DND-41 (cell line): ENCODE results near the gene PAAF1.

Experiments used
- ATAC-seq: fragments of 200-7000 bp; cut with Tn5 transposase; 3 replicates; pipeline ENCODE4 v1.9.1; 2021; ENCODE audit warnings: low read depth; ENCODE audit not compliant: insufficient read depth
- DNase-seq: peaks from one replicate; pipeline ENCODE4 v3.0.0-alpha.2; 2020
- H2AFZ ChIP-seq: 2 replicates; pipeline ENCODE4 v1.6.0; 2012; ENCODE audit warnings: low read depth, low read length
- H3K27ac ChIP-seq: 2 replicates; pipeline ENCODE4 v1.5.1; 2012; ENCODE audit warnings: low read length, inconsistent platforms
- H3K27me3 ChIP-seq: fragments of 200-600 bp; sonication (generic); 2 replicates; pipeline ENCODE4 v1.6.0; 2012; ENCODE audit warnings: low read length, mild to moderate bottlenecking, inconsistent platforms; ENCODE audit not compliant: insufficient read depth, poor library complexity
- H3K36me3 ChIP-seq: 2 replicates; pipeline ENCODE4 v1.5.1; 2012; ENCODE audit warnings: low read length, inconsistent platforms; ENCODE audit not compliant: insufficient read depth
- H3K4me1 ChIP-seq: 2 replicates; pipeline ENCODE4 v1.5.1; 2012; ENCODE audit warnings: mild to moderate bottlenecking, low read length; ENCODE audit not compliant: insufficient read depth
- H3K4me2 ChIP-seq: 2 replicates; pipeline ENCODE4 v1.6.0; 2012; ENCODE audit warnings: mild to moderate bottlenecking, moderate library complexity, low read length, inconsistent platforms; ENCODE audit not compliant: insufficient read depth
- H3K4me3 ChIP-seq, 2 experiments: fragments of 200-600 bp in 1 of 2; shearing (Covaris generic) in 1 of 2; 2 replicates each; pipeline ENCODE4 v1.5.1; 2012 to 2016; ENCODE audit warnings: inconsistent platforms in 2 of 2, low read length in 2 of 2, mild to moderate bottlenecking in 2 of 2, low read depth in 1 of 2, moderate library complexity in 1 of 2
- H3K79me2 ChIP-seq: 2 replicates; pipeline ENCODE4 v1.6.0; 2012; ENCODE audit warnings: low read length, inconsistent platforms; ENCODE audit not compliant: insufficient read depth
- H3K9ac ChIP-seq: 2 replicates; pipeline ENCODE4 v1.6.0; 2012; ENCODE audit warnings: low read depth, mild to moderate bottlenecking, inconsistent platforms, low read length, moderate library complexity
- H3K9me3 ChIP-seq: 2 replicates; pipeline ENCODE4 v1.5.1; 2012; ENCODE audit warnings: low read length, moderate library complexity, mild to moderate bottlenecking, inconsistent platforms; ENCODE audit not compliant: insufficient read depth, severe bottlenecking
- H4K20me1 ChIP-seq: 2 replicates; pipeline ENCODE4 v1.6.0; 2012; ENCODE audit warnings: low read length; ENCODE audit not compliant: insufficient read depth
- EZH2 ChIP-seq: IDR thresholded peaks from 3 replicates; pipeline ENCODE4 v1.6.1; 2012; ENCODE audit warnings: borderline replicate concordance, low read depth, mild to moderate bottlenecking, moderate library complexity, low read length, inconsistent platforms; ENCODE audit not compliant: severe bottlenecking
- TF ChIP-seq, protein P1 (sequence below): IDR thresholded peaks from 2 replicates; pipeline ENCODE4 v1.5.1; 2012; ENCODE audit warnings: borderline replicate concordance, low read length, moderate library complexity, mild to moderate bottlenecking; ENCODE audit not compliant: poor library complexity, severe bottlenecking; ENCODE audit errors: extremely low read depth

Gene PAAF1

DNA sequence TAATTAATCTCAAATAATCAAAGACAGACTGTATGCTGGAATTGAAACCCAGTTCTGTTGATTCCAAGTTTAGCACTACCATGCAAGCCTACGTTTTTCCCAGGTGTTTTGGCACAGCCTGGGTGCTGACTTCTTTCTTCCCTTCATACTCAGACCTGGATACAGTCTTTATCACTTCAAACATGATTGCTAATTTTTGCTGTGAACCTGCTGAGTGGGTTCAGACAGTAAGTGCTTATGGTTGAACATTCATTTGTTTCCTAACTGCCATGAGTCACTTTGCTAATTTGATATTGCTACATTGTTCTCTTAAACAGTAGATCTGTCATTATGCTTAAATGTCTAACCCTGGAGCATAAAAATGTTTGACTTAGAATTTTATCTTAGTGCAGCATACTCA is 12.2 kb downstream of the PAAF1 start:
- no peak for TF ChIP-seq EZH2
- TF ChIP-seq, protein P1, sequence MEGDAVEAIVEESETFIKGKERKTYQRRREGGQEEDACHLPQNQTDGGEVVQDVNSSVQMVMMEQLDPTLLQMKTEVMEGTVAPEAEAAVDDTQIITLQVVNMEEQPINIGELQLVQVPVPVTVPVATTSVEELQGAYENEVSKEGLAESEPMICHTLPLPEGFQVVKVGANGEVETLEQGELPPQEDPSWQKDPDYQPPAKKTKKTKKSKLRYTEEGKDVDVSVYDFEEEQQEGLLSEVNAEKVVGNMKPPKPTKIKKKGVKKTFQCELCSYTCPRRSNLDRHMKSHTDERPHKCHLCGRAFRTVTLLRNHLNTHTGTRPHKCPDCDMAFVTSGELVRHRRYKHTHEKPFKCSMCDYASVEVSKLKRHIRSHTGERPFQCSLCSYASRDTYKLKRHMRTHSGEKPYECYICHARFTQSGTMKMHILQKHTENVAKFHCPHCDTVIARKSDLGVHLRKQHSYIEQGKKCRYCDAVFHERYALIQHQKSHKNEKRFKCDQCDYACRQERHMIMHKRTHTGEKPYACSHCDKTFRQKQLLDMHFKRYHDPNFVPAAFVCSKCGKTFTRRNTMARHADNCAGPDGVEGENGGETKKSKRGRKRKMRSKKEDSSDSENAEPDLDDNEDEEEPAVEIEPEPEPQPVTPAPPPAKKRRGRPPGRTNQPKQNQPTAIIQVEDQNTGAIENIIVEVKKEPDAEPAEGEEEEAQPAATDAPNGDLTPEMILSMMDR, result no peak
- H3K79me2 ChIP-seq, result no peaks in the 10 kb centered on the region
- H3K36me3 ChIP-seq, result peaks cover 29% of the 10 kb centered on the region
- H3K9me3 ChIP-seq, result no peaks in the 10 kb centered on the region
- no peak for DNase-seq
- no peaks in the 10 kb centered on the region for H4K20me1 ChIP-seq
- no peak overlapping the region for H2AFZ ChIP-seq
- no peak overlapping the region for H3K4me3 ChIP-seq
- H3K27me3 ChIP-seq, result no peaks in the 10 kb centered on the region
- no peak overlapping the region for H3K9ac ChIP-seq
- ATAC-seq, result no peak
- H3K4me1 ChIP-seq, result no peaks in the 10 kb centered on the region
- no peak overlapping the region for H3K27ac ChIP-seq
- H3K4me2 ChIP-seq, result no peak overlapping the region

DNA sequence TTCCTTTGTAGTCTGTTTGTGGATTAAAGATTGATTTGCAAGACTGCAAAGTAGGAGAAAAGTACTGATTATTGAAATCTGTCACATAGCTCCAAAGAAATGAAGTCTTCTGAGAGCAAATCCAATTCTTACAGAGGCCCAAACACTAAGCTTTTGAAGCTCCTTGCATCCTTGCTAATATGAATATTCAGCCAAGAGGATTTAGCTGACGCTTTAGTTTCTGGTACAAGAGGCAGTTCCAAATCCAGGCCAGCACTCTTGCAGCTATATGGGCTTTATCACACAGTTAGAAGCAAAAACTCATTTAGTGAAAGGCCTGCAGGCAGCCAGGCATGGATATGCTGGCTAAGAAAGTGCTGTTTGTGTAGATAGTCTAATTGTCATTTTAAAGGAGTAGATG is 12.7 kb downstream of the PAAF1 start:
- no peaks in the 10 kb centered on the region for H3K9me3 ChIP-seq
- ATAC-seq (no peak), DNase-seq (no peak)
- H3K4me2 ChIP-seq, result no peak overlapping the region
- H3K36me3 ChIP-seq, result peaks cover 27% of the 10 kb centered on the region
- H3K27me3 ChIP-seq, result no peaks in the 10 kb centered on the region
- H3K4me1 ChIP-seq, result no peaks in the 10 kb centered on the region
- no peak overlapping the region for H3K4me3 ChIP-seq
- no peak overlapping the region for H3K9ac ChIP-seq
- H3K27ac ChIP-seq, result no peak overlapping the region
- H3K79me2 ChIP-seq, result no peaks in the 10 kb centered on the region
- no peak for TF ChIP-seq EZH2
- TF ChIP-seq, protein P1, result no peak
- no peak overlapping the region for H2AFZ ChIP-seq
- H4K20me1 ChIP-seq, result no peaks in the 10 kb centered on the region

DNA sequence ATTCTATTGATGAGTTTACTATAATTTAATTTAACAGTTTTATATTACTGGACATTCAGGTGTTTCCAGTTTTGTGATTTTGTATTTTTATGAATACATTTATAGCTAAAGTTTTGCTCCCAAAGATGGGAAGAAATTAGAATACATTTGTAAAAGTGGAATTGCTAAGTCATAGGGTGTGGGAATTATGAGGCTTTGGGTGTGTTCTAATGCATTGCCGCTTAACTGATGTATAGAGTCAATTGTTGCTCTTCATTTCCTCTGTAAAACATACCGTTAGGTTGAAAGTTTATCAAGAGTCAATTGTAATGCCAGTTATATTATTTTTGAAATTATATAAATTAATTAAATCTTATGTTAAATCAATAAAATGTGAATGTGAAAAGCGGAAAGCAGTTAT is 16.2 kb downstream of the PAAF1 start:
- Histone ChIP-seq H3K4me1 (no peaks in the 10 kb centered on the region), H4K20me1 (no peaks in the 10 kb centered on the region), H3K9ac (no peak overlapping the region), H2AFZ (no peak overlapping the region), H3K27ac (no peak overlapping the region), H3K4me2 (no peak overlapping the region), H3K27me3 (no peaks in the 10 kb centered on the region), H3K79me2 (no peaks in the 10 kb centered on the region), H3K4me3 (no peak overlapping the region), H3K36me3 (peaks cover 27% of the 10 kb centered on the region), H3K9me3 (no peaks in the 10 kb centered on the region)
- ATAC-seq (no peak), DNase-seq (no peak)
- TF ChIP-seq, protein P1, result no peak
- no peak for TF ChIP-seq EZH2
